HepG2 (cell line): Measurements from ENCODE around the gene CIAO3. TPM values are rescaled to one million over a fixed set of nuclear protein-coding genes. Genes with fewer than 3 reads are reported as not detected.

ENCODE experiments used
- ARHGAP35 ChIP-seq: sonication (generic); formaldehyde crosslinking; IDR thresholded peaks from 2 replicates; pipeline ENCODE4 v1.9.0; 2022; ENCODE audit warnings: mild to moderate bottlenecking, inconsistent platforms, moderate library complexity, missing genetic modification reagents, borderline replicate concordance
- ATF7 ChIP-seq, 2 experiments: fragments of 450-650 bp in 1 of 2; sonication (generic) in 1 of 2; formaldehyde crosslinking in 1 of 2; IDR thresholded peaks; 2 replicates each; pipeline versions ENCODE4 v1.4.0 to v1.6.1; 2016 to 2020; ENCODE audit warnings: antibody characterized with exemption in 1 of 2, mild to moderate bottlenecking in 1 of 2, missing genetic modification reagents in 1 of 2
- CHCHD3 ChIP-seq: sonication (generic); formaldehyde crosslinking; IDR thresholded peaks from 2 replicates; pipeline ENCODE4 v1.8.0; 2022; ENCODE audit warnings: mild to moderate bottlenecking, missing genetic modification reagents, moderate library complexity
- EZH2 ChIP-seq: conservative IDR thresholded peaks from 2 replicates; pipeline ENCODE4 v1.6.1; 2012; ENCODE audit warnings: mild to moderate bottlenecking, low read depth, low read length, moderate library complexity
- FOXM1 ChIP-seq: sonication (generic); formaldehyde crosslinking; IDR thresholded peaks from 2 replicates; pipeline ENCODE4 v1.5.0; 2020; ENCODE audit warnings: missing genetic modification reagents
- HOXA5 ChIP-seq: sonication (generic); formaldehyde crosslinking; IDR thresholded peaks from 2 replicates; pipeline ENCODE4 v1.4.0; 2020; ENCODE audit warnings: missing genetic modification reagents
- NFE2L1 ChIP-seq: sonication (generic); formaldehyde crosslinking; IDR thresholded peaks from 2 replicates; pipeline ENCODE4 v1.4.0; 2020; ENCODE audit warnings: missing genetic modification reagents, mild to moderate bottlenecking, borderline replicate concordance
- PAWR ChIP-seq: sonication (generic); formaldehyde crosslinking; IDR thresholded peaks from 2 replicates; pipeline ENCODE4 v1.4.0; 2020; ENCODE audit warnings: missing genetic modification reagents, mild to moderate bottlenecking, borderline replicate concordance
- PPARG ChIP-seq: conservative IDR thresholded peaks from 2 replicates; pipeline ENCODE4 v1.6.1; 2016; ENCODE audit warnings: missing biosample characterization, missing genetic modification reagents
- RARG ChIP-seq: sonication (generic); formaldehyde crosslinking; IDR thresholded peaks from 2 replicates; pipeline ENCODE4 v1.4.0; 2020; ENCODE audit warnings: low read depth, mild to moderate bottlenecking, missing genetic modification reagents
- SMARCC2 ChIP-seq: fragments of 450-650 bp; IDR thresholded peaks from 2 replicates; pipeline ENCODE4 v1.6.1; 2017; ENCODE audit warnings: antibody characterized with exemption, mild to moderate bottlenecking
- SOX5 ChIP-seq: IDR thresholded peaks from 2 replicates; pipeline ENCODE4 v1.6.1; 2016; ENCODE audit warnings: borderline replicate concordance
- SOX6 ChIP-seq, 2 experiments: fragments of 450-650 bp in 1 of 2; sonication (generic) in 1 of 2; formaldehyde crosslinking in 1 of 2; IDR thresholded peaks; 2 replicates each; pipeline versions ENCODE4 v1.4.0 to v1.6.1; 2017 to 2020; ENCODE audit warnings: antibody characterized with exemption in 1 of 2, mild to moderate bottlenecking in 1 of 2, missing genetic modification reagents in 1 of 2
- YEATS2 ChIP-seq: sonication (generic); formaldehyde crosslinking; IDR thresholded peaks from 2 replicates; pipeline ENCODE4 v1.4.0; 2020; ENCODE audit warnings: missing genetic modification reagents, borderline replicate concordance
- ZBTB21 ChIP-seq: sonication (generic); formaldehyde crosslinking; IDR thresholded peaks from 2 replicates; pipeline ENCODE4 v1.4.0; 2020; ENCODE audit warnings: missing genetic modification reagents
- ZNF138 ChIP-seq: sonication (generic); formaldehyde crosslinking; IDR thresholded peaks from 2 replicates; pipeline ENCODE4 v1.5.0; 2020; ENCODE audit warnings: mild to moderate bottlenecking, low read depth, missing genetic modification reagents
- ZNF143 ChIP-seq: sonication (generic); formaldehyde crosslinking; IDR thresholded peaks from 2 replicates; pipeline ENCODE4 v1.4.0; 2020; ENCODE audit warnings: missing genetic modification reagents
- ZNF350 ChIP-seq: sonication (generic); formaldehyde crosslinking; IDR thresholded peaks from 2 replicates; pipeline ENCODE4 v1.4.0; 2020; ENCODE audit warnings: mild to moderate bottlenecking, low read depth, missing genetic modification reagents, borderline replicate concordance
- ZNF431 ChIP-seq: sonication (generic); formaldehyde crosslinking; IDR thresholded peaks from 2 replicates; pipeline ENCODE4 v1.9.0; 2022; ENCODE audit warnings: missing genetic modification reagents, low read depth, mild to moderate bottlenecking, borderline replicate concordance
- ZNF562 ChIP-seq: sonication (generic); formaldehyde crosslinking; IDR thresholded peaks from 2 replicates; pipeline ENCODE4 v1.8.0; 2022; ENCODE audit warnings: missing genetic modification reagents, borderline replicate concordance
- ZNF567 ChIP-seq: sonication (generic); formaldehyde crosslinking; IDR thresholded peaks from 2 replicates; pipeline ENCODE4 v1.8.1; 2023; ENCODE audit warnings: mild to moderate bottlenecking, missing genetic modification reagents, borderline replicate concordance
- ZNF776 ChIP-seq: sonication (generic); formaldehyde crosslinking; IDR thresholded peaks from 2 replicates; pipeline ENCODE4 v1.4.0; 2020; ENCODE audit warnings: mild to moderate bottlenecking, missing genetic modification reagents
- polyA plus RNA-seq, 8 experiments: library from polyadenylated mRNA; depleted of rRNA in 3 of 8; stranded (reverse) in 7 of 8; unstranded in 1 of 8; fragments of >200 nt; fragmentation: Illumina TruSeq in 4 of 8; extraction: Trizol in 4 of 8; gene quantifications; 2 replicates each; pipeline versions ENCODE4 v1.2.1 to v1.2.3, GENCODE V29; 2011 to 2016; ENCODE audit warnings: low read depth in 4 of 8, missing spikeins in 1 of 8, mixed read lengths in 1 of 8; ENCODE audit not compliant: insufficient read depth in 1 of 8
- total RNA-seq, 5 experiments: library from RNA; depleted of rRNA; stranded (reverse); fragments of >200 nt; fragmentation: Illumina TruSeq; extraction: Trizol; gene quantifications; 2 replicates each; pipeline ENCODE4 v1.2.3, GENCODE V29; 2016; ENCODE audit warnings: low read depth in 1 of 5
- TF ChIP-seq, protein P1 (sequence below): sonication (generic); formaldehyde crosslinking; IDR thresholded peaks from 2 replicates; pipeline ENCODE4 v1.5.0; 2020; ENCODE audit warnings: mild to moderate bottlenecking, missing genetic modification reagents, moderate library complexity
- TF ChIP-seq, protein P2 (sequence below): sonication (generic); formaldehyde crosslinking; IDR thresholded peaks from 2 replicates; pipeline ENCODE4 v1.9.0; 2022; ENCODE audit warnings: missing genetic modification reagents, mild to moderate bottlenecking, borderline replicate concordance
- TF ChIP-seq, protein P3 (sequence below): sonication (generic); formaldehyde crosslinking; IDR thresholded peaks from 2 replicates; pipeline ENCODE4 v1.8.0; 2022; ENCODE audit warnings: mild to moderate bottlenecking, missing genetic modification reagents, moderate library complexity

CIAO3 gene
- total and polyA plus RNA-seq, 2 of the 13 experiments (the other 11 are each of a cell fraction or from before 2014, with no cell fraction given), result 21.7 to 25.0 TPM

DNA sequence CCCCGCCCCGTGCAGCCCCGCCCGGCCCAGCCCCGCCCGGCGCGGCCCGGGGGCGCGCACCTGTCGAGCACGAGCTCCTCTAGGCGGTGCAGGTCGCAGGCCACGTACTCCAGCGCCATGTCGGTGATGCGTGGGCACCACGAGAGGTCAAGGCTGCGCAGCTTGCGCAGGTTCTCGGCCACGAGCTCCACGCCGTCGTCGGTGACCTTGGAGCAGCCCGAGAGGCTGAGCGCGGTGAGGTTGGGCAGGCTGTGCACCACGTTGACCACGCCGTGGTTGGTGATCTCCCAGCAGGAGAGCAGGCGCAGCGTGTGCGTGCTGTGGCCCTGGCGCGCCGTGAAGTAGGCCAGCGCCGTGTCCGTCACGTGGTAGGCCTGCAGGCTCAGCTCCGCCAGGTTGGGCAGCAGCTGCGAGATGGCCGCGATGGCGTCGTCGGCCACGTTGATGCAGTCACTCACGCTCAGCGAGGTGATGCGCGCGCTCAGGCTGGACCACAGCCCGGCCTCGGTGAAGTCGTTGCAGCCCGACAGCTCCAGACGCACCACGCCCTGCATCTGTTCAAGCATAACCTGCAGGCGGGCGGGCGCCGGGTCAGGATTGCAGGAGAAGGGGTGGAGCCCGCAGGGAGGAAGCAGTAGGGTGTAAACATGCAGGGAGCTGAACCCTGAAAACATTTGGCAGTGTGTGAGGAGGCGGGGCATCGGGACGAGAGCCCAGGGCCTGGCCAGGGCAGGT, 45.3 kb downstream of the CIAO3 start (continued):
- TF ChIP-seq, protein P1, sequence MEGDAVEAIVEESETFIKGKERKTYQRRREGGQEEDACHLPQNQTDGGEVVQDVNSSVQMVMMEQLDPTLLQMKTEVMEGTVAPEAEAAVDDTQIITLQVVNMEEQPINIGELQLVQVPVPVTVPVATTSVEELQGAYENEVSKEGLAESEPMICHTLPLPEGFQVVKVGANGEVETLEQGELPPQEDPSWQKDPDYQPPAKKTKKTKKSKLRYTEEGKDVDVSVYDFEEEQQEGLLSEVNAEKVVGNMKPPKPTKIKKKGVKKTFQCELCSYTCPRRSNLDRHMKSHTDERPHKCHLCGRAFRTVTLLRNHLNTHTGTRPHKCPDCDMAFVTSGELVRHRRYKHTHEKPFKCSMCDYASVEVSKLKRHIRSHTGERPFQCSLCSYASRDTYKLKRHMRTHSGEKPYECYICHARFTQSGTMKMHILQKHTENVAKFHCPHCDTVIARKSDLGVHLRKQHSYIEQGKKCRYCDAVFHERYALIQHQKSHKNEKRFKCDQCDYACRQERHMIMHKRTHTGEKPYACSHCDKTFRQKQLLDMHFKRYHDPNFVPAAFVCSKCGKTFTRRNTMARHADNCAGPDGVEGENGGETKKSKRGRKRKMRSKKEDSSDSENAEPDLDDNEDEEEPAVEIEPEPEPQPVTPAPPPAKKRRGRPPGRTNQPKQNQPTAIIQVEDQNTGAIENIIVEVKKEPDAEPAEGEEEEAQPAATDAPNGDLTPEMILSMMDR, result peak; percentile 25; the same call in 1 of the 2 replicates
- TF ChIP-seq ZNF431 (CRISPR knock-in tag) (0 out of 2 replicates have a peak, but pooled peaks have one; percentile 23), YEATS2 (CRISPR knock-in tag) (peak; percentile 79), PPARG (CRISPR knock-in tag) (no peak), HOXA5 (CRISPR knock-in tag) (no peak), SMARCC2 (no peak), ZNF350 (peak; percentile 64), NFE2L1 (no peak), SOX5 (CRISPR knock-in tag) (peak; percentile 24; the same call in 1 of the 2 replicates), ATF7 (IDR thresholded peaks at IDR 0.05) (no peak), ATF7 (CRISPR knock-in tag; IDR thresholded peaks at IDR 0.05) (no peak), ZNF138 (CRISPR knock-in tag) (0 out of 2 replicates have a peak, but pooled peaks have one; percentile 58), SOX6 (IDR thresholded peaks at IDR 0.05) (no peak), SOX6 (CRISPR knock-in tag; IDR thresholded peaks at IDR 0.05) (0 out of 2 replicates have a peak, but pooled peaks have one; percentile 29), RARG (CRISPR knock-in tag) (no peak), PAWR (CRISPR knock-in tag) (no peak; the same call in 1 of the 2 replicates), ZNF562 (CRISPR knock-in tag) (no peak), ZNF143 (CRISPR knock-in tag) (0 out of 2 replicates have a peak, but pooled peaks have one; percentile 26), ZBTB21 (CRISPR knock-in tag) (no peak), FOXM1 (CRISPR knock-in tag) (0 out of 2 replicates have a peak, but pooled peaks have one; percentile 28), ARHGAP35 (peak; percentile 77), ZNF776 (peak; percentile 86; the same call in 1 of the 2 replicates), CHCHD3 (CRISPR knock-in tag) (0 out of 2 replicates have a peak, but pooled peaks have one; percentile 78), ZNF567 (CRISPR knock-in tag) (0 out of 2 replicates have a peak, but pooled peaks have one; percentile 18), EZH2 (0 out of 2 replicates have a peak, but pooled peaks have one; percentile 32)
- TF ChIP-seq, protein P2, sequence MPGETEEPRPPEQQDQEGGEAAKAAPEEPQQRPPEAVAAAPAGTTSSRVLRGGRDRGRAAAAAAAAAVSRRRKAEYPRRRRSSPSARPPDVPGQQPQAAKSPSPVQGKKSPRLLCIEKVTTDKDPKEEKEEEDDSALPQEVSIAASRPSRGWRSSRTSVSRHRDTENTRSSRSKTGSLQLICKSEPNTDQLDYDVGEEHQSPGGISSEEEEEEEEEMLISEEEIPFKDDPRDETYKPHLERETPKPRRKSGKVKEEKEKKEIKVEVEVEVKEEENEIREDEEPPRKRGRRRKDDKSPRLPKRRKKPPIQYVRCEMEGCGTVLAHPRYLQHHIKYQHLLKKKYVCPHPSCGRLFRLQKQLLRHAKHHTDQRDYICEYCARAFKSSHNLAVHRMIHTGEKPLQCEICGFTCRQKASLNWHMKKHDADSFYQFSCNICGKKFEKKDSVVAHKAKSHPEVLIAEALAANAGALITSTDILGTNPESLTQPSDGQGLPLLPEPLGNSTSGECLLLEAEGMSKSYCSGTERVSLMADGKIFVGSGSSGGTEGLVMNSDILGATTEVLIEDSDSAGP (CRISPR knock-in tag), result peak; percentile 73
- TF ChIP-seq, protein P3, sequence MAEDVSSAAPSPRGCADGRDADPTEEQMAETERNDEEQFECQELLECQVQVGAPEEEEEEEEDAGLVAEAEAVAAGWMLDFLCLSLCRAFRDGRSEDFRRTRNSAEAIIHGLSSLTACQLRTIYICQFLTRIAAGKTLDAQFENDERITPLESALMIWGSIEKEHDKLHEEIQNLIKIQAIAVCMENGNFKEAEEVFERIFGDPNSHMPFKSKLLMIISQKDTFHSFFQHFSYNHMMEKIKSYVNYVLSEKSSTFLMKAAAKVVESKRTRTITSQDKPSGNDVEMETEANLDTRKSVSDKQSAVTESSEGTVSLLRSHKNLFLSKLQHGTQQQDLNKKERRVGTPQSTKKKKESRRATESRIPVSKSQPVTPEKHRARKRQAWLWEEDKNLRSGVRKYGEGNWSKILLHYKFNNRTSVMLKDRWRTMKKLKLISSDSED (CRISPR knock-in tag), result peak; percentile 74; the same call in 1 of the 2 replicates
